Upper lobe of left lung (tissue), 4 donors: ENCODE measurements around the gene NTN1.

ENCODE experiments used
- EP300 ChIP-seq, 4 donors: sonication (generic); formaldehyde crosslinking; IDR thresholded peaks; one replicate each; pipeline ENCODE4 v1.5.1; 2017; ENCODE audit warnings: antibody characterized with exemption in 4 of 4, control low read depth in 2 of 4
- TF ChIP-seq, protein P1 (sequence below), 6 experiments: fragments of 450-650 bp in 4 of 6; fragments of 200-600 bp in 2 of 6; sonication (generic) in 2 of 6; IDR thresholded peaks; one replicate each; pipeline ENCODE4 v1.5.1; 2016 to 2019; ENCODE audit warnings: antibody characterized with exemption in 6 of 6

DNA sequence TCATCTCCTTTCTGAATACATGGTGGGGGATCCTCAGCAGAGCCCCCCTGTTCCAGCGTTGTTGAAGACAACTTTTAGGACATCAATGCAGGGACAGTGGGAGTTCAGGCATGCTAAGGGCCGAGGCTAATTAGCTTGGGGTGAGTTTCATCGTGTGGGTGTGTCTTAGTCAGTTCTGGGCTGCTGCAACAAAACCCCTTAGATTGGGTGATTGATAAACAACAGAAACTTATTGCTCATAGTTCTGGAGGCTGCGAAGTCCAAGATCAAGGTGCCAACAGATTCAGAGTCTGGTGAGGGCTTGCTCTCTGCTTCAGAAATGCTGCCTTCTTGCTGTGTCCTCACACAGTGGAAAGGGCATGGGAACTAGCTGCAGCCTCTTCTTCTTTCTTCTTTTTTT lies 214.0 kb downstream of the NTN1 start:
- TF ChIP-seq, protein P1, sequence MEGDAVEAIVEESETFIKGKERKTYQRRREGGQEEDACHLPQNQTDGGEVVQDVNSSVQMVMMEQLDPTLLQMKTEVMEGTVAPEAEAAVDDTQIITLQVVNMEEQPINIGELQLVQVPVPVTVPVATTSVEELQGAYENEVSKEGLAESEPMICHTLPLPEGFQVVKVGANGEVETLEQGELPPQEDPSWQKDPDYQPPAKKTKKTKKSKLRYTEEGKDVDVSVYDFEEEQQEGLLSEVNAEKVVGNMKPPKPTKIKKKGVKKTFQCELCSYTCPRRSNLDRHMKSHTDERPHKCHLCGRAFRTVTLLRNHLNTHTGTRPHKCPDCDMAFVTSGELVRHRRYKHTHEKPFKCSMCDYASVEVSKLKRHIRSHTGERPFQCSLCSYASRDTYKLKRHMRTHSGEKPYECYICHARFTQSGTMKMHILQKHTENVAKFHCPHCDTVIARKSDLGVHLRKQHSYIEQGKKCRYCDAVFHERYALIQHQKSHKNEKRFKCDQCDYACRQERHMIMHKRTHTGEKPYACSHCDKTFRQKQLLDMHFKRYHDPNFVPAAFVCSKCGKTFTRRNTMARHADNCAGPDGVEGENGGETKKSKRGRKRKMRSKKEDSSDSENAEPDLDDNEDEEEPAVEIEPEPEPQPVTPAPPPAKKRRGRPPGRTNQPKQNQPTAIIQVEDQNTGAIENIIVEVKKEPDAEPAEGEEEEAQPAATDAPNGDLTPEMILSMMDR (IDR thresholded peaks at IDR 0.05) = no peak
- TF ChIP-seq EP300 (IDR thresholded peaks at IDR 0.05) = no peak
